Mesenteric fat pad (tissue), 1 donor: ENCODE measurements around the gene RAB27B. TPM values are rescaled to one million over a fixed set of nuclear protein-coding genes. Genes with fewer than 3 reads are reported as not detected.

ENCODE experiments used
- DNase-seq: peaks from one replicate; pipeline ENCODE4 v3.0.0-alpha.2; 2020; ENCODE audit warnings: low spot score
- total RNA-seq: library from RNA; stranded (reverse); fragmentation: NEBNext Ultra II Directional; extraction: Animal tissue kit (Norgen Biotek cat#: 25700); gene quantifications from one replicate; pipeline ENCODE4 v1.2.1, GENCODE V29; 2021
- donor health status: DM: yes; HTN: yes; CAD: no.

RAB27B gene
- total RNA-seq, 1 donor from 2014 or later, result 0.93 TPM

DNA sequence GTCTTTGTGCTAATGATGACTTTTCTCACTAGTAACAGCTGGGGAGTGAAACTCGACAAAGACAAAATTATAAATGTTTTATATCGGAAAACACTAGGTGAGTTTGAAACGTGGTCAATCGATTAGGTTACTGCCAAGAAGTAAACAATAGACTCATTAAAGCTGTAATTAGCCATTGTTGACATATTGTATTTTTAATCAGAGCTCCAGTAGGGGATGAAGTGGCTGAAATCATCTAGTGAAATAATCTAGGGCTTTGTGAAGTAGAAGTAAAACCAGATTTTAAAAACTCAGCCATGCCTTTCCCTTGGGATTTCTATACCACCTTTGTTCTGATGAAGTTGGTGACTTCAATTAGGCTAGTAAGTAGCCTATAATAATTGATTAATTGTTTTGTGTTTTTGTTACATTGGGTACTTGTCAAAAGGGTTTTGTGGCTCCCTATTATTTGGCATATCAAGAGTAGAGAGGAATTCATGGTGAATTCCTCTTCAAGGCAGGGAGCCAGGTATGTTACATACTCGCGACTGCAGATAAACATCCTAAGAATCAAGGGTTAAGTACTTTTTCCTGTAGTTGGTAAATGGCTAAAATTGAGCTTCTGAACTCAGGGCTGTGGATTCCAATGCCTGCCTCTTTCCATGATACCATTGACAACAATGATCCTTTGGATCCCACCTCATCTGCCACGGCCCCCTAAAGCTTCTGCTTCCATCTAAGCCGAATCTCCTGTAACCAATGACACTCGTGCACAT lies 31.6 kb downstream of the RAB27B start:
- DNase-seq, result no peak

GRCh38 chr18:54860941-54861340 lies 32.7 kb downstream of the RAB27B start:
- no peak for DNase-seq

DNA sequence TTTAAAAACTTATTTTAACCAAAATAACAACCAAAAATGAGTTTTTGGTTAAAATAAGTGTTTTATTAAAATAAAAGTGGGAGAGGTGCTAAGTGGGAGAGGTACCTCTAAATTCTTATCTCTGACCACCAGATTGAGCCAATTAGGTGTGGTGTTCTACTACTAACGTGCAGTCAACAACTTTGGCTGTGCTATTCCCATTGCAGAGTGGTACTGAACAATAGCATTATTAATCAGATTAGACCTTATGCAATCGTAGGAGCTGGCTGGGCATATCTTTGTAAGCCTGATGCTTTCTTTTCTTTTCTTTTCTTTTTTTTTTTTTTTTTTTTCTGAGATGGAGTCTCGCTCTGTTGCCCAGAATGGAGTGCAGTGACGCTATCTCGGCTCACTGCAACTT lies 38.9 kb downstream of the RAB27B start:
- DNase-seq, result no peak

DNA sequence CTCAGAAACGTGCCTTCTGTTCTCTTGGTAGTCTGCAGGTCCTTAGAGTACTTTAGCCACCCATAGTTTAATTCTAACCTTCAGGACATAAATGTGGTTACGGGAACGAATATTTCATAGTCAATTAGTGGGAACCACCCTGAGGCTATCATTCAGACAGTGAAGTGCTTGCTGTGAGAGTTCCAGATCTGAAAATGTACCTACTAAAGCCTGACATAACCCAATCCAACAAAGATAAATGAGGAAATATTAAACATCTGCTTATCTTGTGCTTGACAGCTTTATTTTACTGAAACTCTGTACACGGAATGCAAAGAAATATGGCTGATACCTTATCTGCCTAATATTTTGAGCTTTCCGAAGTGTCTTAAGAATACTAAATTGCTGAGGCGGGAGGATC lies 43.0 kb downstream of the RAB27B start:
- no peak for DNase-seq

DNA sequence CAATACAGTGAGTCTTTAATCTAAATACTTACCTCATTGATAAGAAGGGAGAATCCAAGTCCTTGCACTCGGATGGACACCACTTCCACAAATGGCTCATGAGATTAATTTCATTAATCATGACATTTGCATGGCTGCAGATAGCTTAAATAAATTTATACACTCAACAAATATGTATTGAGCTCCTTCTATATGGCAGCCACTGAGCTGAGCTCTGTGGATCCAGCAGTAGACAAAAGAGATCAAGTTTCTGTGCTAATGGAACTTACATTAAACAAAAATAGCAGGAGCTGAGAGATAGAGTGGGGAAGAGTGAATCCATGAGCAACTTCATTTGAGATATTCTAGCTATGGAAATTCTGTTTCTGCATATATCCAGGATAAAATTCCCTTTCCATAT lies 44.4 kb downstream of the RAB27B start:
- no peak for DNase-seq

DNA sequence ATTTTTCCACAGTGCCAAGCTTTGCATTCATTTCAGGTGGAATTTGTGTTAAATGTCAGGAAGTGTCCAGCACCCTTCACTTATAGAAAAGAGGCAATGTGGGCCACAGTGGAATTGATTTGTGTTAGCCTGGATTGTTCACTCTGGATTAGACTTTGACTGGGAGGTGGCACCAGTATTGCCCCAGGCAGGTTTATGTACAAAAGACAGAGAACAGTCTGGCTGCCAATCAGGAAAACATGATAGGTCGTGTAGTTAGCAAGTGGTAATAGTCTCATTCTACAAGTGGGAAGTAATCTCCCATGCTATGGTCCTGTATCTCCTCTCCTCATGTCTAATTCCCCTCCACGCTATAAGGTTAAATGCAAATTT lies 45.6 kb downstream of the RAB27B start:
- DNase-seq, result no peak

- no peak for DNase-seq
These were observed 46.8 kb downstream of the RAB27B start for GRCh38 chr18:54875063-54875462.

DNA sequence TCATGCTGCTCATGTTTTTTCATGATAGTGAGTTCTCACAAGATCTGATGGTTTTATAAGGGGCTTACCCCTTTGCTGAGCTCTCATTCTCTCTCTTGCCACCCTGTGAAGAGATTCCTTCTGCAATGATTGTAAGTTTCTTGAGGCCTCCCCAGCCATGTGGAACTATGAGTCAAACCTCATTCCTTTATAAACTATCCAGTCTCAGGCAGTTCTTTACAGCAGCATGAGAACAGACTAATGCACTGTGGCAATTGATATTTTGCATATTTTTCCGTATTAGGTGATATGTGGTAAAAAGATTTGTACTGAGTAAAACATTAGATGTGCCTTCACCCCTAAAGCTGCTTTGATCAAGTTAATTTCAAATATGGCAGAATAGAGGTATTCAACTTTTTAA lies 48.8 kb downstream of the RAB27B start:
- DNase-seq, result no peak

DNA sequence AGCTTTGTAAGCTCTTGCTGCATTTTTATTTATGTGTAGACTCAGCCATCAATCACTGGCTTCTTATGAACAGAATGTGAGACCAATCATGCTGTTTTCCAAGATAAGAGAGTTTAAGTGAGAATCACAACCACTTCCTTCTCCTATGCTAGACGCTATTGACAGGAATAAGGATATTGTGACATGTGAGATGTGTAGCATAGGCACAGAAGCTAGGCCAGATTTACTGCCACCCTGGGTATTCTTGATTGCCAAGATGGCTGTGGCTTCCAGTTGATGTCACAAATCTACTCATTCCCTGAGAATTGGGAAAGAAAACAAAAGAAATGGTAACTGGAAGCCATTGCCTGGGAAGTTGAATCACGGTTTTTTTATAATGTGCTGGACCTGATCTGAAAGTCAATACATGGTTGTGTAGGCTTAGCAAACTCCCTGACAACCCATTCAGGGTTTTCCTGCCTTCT lies 49.9 kb downstream of the RAB27B start:
- DNase-seq, result no peak

GRCh38 chr18:54878659-54879358 lies 50.5 kb downstream of the RAB27B start:
- no peak for DNase-seq

DNA sequence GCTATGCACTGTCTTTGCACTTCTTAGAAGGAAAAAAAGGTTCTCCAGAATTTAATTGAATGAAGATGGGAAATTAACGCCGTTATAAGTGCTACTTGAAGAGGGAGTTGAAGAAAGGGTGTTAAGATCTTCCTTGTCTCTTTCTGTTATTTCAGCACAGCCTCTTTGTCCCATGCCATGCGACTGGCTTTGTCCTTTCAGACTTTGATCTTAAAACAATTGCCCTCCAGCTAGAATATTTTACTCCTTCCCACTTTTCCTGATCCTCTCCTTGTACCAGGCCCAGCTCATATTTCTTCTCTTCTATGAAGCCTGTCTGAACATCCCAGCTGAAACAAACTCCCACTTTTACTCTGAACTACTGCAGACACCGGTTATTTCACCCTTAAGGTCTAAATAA lies 51.4 kb downstream of the RAB27B start:
- no peak for DNase-seq

DNA sequence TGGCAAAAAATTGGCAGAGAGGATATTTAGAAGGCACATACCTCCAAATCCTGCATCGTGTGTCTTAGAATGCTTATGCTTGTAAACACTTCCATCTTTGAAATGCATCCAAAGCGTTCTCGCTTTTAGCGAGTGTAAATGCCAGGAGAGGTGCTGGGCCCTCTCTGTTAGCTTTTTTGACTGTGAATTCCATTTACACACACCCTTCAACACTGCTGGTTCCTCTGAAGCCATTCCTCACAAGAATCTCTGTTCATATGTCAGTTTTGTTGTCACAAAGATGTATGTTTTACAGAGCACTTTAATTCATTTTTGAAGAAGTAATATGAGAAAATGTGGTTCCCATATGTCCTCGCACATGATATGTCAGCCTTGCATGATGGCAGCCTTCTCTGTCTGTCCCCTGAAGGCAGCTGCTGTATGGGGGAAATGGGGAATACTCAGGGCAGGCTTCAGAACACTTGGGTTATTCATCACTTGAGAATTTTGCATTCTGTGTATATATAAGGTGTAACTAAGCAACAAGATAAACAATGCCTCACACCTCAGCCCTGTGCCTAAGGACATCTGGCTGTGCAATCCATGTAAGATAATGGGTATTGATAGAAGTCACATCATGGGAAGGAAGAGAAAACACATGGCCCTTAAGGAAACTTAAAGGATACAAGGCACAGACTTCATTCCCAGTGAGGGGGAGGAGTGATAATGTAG lies 52.3 kb downstream of the RAB27B start:
- no peak for DNase-seq

GRCh38 chr18:54881229-54881768 lies 53.0 kb downstream of the RAB27B start:
- DNase-seq, result no peak

- DNase-seq, result no peak
These were observed 54.0 kb downstream of the RAB27B start for GRCh38 chr18:54882318-54882717.

DNA sequence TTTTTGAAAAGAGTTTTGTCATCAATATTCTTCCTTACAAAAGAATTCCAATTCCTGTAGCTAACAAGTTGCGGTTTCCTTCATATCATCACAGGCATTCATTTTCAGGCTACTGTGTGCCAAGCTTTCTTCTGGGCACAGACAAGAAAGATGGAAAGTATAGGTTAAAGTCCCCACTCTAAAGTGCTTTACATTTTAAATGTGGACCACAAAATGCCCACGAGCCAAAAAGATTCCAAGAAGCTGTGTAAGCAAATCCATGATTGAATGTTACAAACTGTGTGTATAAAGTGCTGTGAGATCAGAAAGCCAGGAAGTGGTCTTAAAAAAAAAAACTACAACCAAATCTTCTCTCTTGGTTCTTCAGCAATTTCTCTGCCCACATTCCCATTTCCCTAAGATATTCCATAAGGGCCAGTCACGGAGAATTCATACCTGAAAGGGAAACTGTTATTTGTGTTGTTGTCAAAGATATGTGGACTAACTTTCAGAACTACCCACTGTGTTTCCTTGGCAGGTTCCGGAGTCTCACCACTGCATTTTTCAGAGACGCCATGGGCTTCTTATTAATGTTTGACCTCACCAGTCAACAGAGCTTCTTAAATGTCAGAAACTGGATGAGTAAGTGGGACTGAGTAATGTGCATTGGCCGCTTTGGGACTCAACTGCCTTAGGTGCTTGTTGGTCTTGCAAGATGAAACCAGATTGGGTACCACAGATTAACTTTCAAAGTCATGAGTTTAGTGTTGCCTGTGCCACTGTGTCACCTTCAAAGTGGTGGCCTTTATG lies 55.7 kb downstream of the RAB27B start:
- DNase-seq, result no peak

DNA sequence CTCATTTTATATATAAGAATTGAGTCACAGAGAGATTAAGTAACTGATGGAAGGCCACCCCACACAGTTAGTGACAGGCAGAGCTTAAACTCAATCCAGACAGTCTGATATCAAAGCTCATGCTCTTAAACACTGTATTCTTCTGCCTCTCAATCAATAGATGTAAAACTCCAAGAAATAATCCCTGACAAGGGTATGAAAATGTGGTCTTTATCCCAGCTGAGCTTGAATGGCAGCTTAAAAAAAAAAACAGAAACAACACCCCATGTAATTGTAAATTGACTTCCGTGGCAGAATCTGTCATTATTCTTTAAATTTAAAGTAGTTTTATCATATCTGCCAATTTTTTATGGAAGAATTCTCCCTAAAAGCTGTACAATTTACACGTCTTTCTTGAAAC lies 60.1 kb downstream of the RAB27B start:
- DNase-seq, result no peak

GRCh38 chr18:54888933-54889332 lies 60.7 kb downstream of the RAB27B start:
- no peak for DNase-seq

GRCh38 chr18:54899500-54899899 lies 71.2 kb downstream of the RAB27B start:
- DNase-seq, result no peak

DNA sequence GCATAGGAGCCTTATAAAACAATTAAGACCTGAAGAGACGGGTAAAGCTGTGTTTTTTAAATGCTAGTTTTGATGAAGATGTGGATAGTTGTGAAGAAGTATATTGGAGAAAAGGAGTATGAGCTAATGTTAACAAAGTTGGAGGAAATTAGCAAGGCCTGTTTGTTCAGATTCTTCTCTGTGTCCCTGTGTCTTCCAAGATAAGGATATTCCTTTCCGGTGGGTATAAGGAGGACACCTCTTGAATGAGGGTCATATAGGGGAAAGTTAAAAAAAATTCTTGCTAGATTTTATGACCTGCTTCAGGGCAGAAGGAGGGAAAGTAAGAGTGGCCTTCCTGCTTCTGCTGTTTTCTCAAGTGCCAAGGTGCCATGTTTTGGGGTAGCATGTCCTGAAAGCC lies 72.0 kb downstream of the RAB27B start:
- no peak for DNase-seq

GRCh38 chr18:54904581-54904980 lies 76.3 kb downstream of the RAB27B start:
- no peak for DNase-seq

GRCh38 chr18:54905629-54906028 lies 77.4 kb downstream of the RAB27B start:
- no peak for DNase-seq
